GM19328 (cell line): Measurements from ENCODE around the gene SMYD3.

Experiments
- ATAC-seq: cut with Tn5 transposase; IDR thresholded peaks from one replicate; pipeline ENCODE4 v1.9.1; 2021; ENCODE audit warnings: mild to moderate bottlenecking, moderate library complexity; ENCODE audit not compliant: unreplicated experiment

SMYD3 gene

GRCh38 chr1:246471688-246472087 lies 35.4 kb downstream of the SMYD3 start:
- no peak for ATAC-seq

- ATAC-seq = no peak
Observed at GRCh38 chr1:246470585-246470984, 36.5 kb downstream of the SMYD3 start.

- ATAC-seq = no peak
Observed at GRCh38 chr1:246462986-246463385, 44.1 kb downstream of the SMYD3 start.

- no peak for ATAC-seq
Observed at GRCh38 chr1:246460406-246460805, 46.7 kb downstream of the SMYD3 start.

- ATAC-seq = no peak
Observed at GRCh38 chr1:246459221-246459620, 47.9 kb downstream of the SMYD3 start.

GRCh38 chr1:246455476-246455875 lies 51.6 kb downstream of the SMYD3 start:
- no peak for ATAC-seq

GRCh38 chr1:246454655-246455054 lies 52.4 kb downstream of the SMYD3 start:
- ATAC-seq = no peak

GRCh38 chr1:246450611-246451251 lies 56.3 kb downstream of the SMYD3 start:
- no peak for ATAC-seq

GRCh38 chr1:246448373-246448772 lies 58.7 kb downstream of the SMYD3 start:
- ATAC-seq = no peak

- no peak for ATAC-seq
Observed at GRCh38 chr1:246447501-246447900, 59.6 kb downstream of the SMYD3 start.

GRCh38 chr1:246445503-246445902 lies 61.6 kb downstream of the SMYD3 start:
- ATAC-seq = no peak

- no peak for ATAC-seq
Observed at GRCh38 chr1:246444617-246445016, 62.5 kb downstream of the SMYD3 start.

- ATAC-seq = no peak
Observed at GRCh38 chr1:246437961-246438360, 69.1 kb downstream of the SMYD3 start.

- no peak for ATAC-seq
Observed at GRCh38 chr1:246435421-246436041, 71.5 kb downstream of the SMYD3 start.

- no peak for ATAC-seq
Observed at GRCh38 chr1:246434335-246434734, 72.7 kb downstream of the SMYD3 start.

- ATAC-seq = no peak
Observed at GRCh38 chr1:246428542-246429308, 78.4 kb downstream of the SMYD3 start.

- no peak for ATAC-seq
Observed at GRCh38 chr1:246427611-246428010, 79.5 kb downstream of the SMYD3 start.

GRCh38 chr1:246425895-246426294 lies 81.2 kb downstream of the SMYD3 start:
- ATAC-seq = no peak

- no peak for ATAC-seq
Observed at GRCh38 chr1:246425139-246425794, 81.8 kb downstream of the SMYD3 start.

- ATAC-seq = no peak
Observed at GRCh38 chr1:246420300-246420699, 86.8 kb downstream of the SMYD3 start.

GRCh38 chr1:246418565-246419312 lies 88.3 kb downstream of the SMYD3 start:
- ATAC-seq = no peak
